ENCODE data around the gene TBX3. TPM values are rescaled to one million over a fixed set of nuclear protein-coding genes. Genes with fewer than 3 reads are reported as not detected.
A peak's percentile ranks its signal among the peaks of the same experiment; 100 is the strongest.

The TBX3 gene
- total RNA-seq, 1 donor from 2014 or later = 27.2 TPM

GRCh38 chr12:114691763-114692185 is 7.8 kb upstream of the TBX3 start:
- intact Hi-C loops (cut with micrococcal nuclease) = no loop called here
- Histone ChIP-seq H3K9me3 (replicated peaks) (no peaks in the 10 kb centered on the region), H3K4me1 (peaks cover 21% of the 10 kb centered on the region), H3K27me3 (ENCODE audit: low read depth) (peaks cover 100% of the 10 kb centered on the region), H3K4me3 (peak overlapping the region; percentile 61), H3K27ac (replicated peaks) (peak overlapping the region; percentile 25), H3K36me3 (no peaks in the 10 kb centered on the region)
- DNase-seq = no peak
- no peak for TF ChIP-seq CTCF (IDR thresholded peaks at IDR 0.05; ENCODE audit: borderline replicate concordance)

GRCh38 chr12:114691196-114691595 is 7.2 kb upstream of the TBX3 start:
- no peaks in the 10 kb centered on the region for H3K36me3 ChIP-seq
- no peaks in the 10 kb centered on the region for H3K9me3 ChIP-seq (replicated peaks)
- no peak for DNase-seq
- peaks cover 100% of the 10 kb centered on the region for H3K27me3 ChIP-seq (ENCODE audit: low read depth)
- intact Hi-C loops (cut with micrococcal nuclease) = no loop called here
- no peak overlapping the region for H3K4me3 ChIP-seq
- peaks cover 26% of the 10 kb centered on the region for H3K4me1 ChIP-seq
- peak overlapping the region; percentile 23 for H3K27ac ChIP-seq (replicated peaks)
- TF ChIP-seq CTCF (IDR thresholded peaks at IDR 0.05; ENCODE audit: borderline replicate concordance) = no peak

- DNase-seq = no peak
- H3K4me1 ChIP-seq = peaks cover 31% of the 10 kb centered on the region
- H3K27ac ChIP-seq (replicated peaks) = no peak overlapping the region
- H3K4me3 ChIP-seq = no peak overlapping the region
- no peaks in the 10 kb centered on the region for H3K9me3 ChIP-seq (replicated peaks)
- intact Hi-C loops (cut with micrococcal nuclease) = no loop called here
- TF ChIP-seq CTCF (IDR thresholded peaks at IDR 0.05; ENCODE audit: borderline replicate concordance) = no peak
- no peaks in the 10 kb centered on the region for H3K36me3 ChIP-seq
- peaks cover 100% of the 10 kb centered on the region for H3K27me3 ChIP-seq (ENCODE audit: low read depth)
Measured at GRCh38 chr12:114690267-114691135, 6.5 kb upstream of the TBX3 start.

- no peak overlapping the region for H3K4me3 ChIP-seq
- H3K4me1 ChIP-seq = peaks cover 42% of the 10 kb centered on the region
- no peak overlapping the region for H3K27ac ChIP-seq (replicated peaks)
- no peaks in the 10 kb centered on the region for H3K9me3 ChIP-seq (replicated peaks)
- no peaks in the 10 kb centered on the region for H3K36me3 ChIP-seq
- H3K27me3 ChIP-seq (ENCODE audit: low read depth) = peaks cover 95% of the 10 kb centered on the region
- no peak for TF ChIP-seq CTCF (IDR thresholded peaks at IDR 0.05; ENCODE audit: borderline replicate concordance)
- intact Hi-C loops (cut with micrococcal nuclease) = no loop called here
- no peak for DNase-seq
Measured at GRCh38 chr12:114689075-114689994, 5.4 kb upstream of the TBX3 start.

GRCh38 chr12:114688256-114688845 is 4.4 kb upstream of the TBX3 start:
- Histone ChIP-seq H3K36me3 (no peaks in the 10 kb centered on the region), H3K4me1 (peaks cover 47% of the 10 kb centered on the region), H3K9me3 (replicated peaks) (no peaks in the 10 kb centered on the region), H3K27ac (replicated peaks) (no peak overlapping the region), H3K4me3 (no peak overlapping the region), H3K27me3 (ENCODE audit: low read depth) (peaks cover 85% of the 10 kb centered on the region)
- DNase-seq = no peak
- intact Hi-C loops (cut with micrococcal nuclease) = no loop called here
- no peak for TF ChIP-seq CTCF (IDR thresholded peaks at IDR 0.05; ENCODE audit: borderline replicate concordance)

Data from left ventricle myocardium inferior (tissue), 1 donor.